K562 (cell line): ENCODE measurements around the gene SLC5A11. TPM values are rescaled to one million over a fixed set of nuclear protein-coding genes. Genes with fewer than 3 reads are reported as not detected.

ENCODE experiments used
- HMGXB4 ChIP-seq: sonication (generic); formaldehyde crosslinking; IDR thresholded peaks from 2 replicates; pipeline ENCODE4 v1.8.1; 2023; ENCODE audit warnings: mild to moderate bottlenecking, missing genetic modification reagents
- REST ChIP-seq, 2 experiments: fragments of 450-650 bp; formaldehyde crosslinking in 1 of 2; IDR thresholded peaks; 2 replicates each; pipeline versions ENCODE4 v1.4.0 to v1.6.1; 2014 to 2020; ENCODE audit warnings: mild to moderate bottlenecking in 2 of 2, borderline replicate concordance in 1 of 2, low read depth in 1 of 2
- ZNF511 ChIP-seq: sonication (generic); formaldehyde crosslinking; IDR thresholded peaks from 2 replicates; pipeline ENCODE4 v1.8.0; 2022; ENCODE audit warnings: mild to moderate bottlenecking, missing genetic modification reagents
- polyA plus RNA-seq, 8 experiments: library from polyadenylated mRNA; depleted of rRNA in 4 of 8; stranded (reverse) in 5 of 8; unstranded in 3 of 8; fragments of >200 nt; fragmentation: Nextera tagmentation in 2 of 8; fragmentation: Illumina TruSeq in 1 of 8; extraction: Ambion mirVana in 2 of 8; extraction: Trizol in 1 of 8; gene quantifications; 2 replicates each; pipeline versions ENCODE4 v1.2.1 to v1.2.3, GENCODE V29; 2011 to 2014; ENCODE audit warnings: inconsistent platforms in 1 of 8, missing spikeins in 1 of 8
- total RNA-seq, 7 experiments: library from RNA; depleted of rRNA in 6 of 7; stranded (reverse); fragments of >200 nt in 6 of 7; fragmentation: Illumina TruSeq in 2 of 7; extraction: Trizol in 2 of 7; gene quantifications; 2 replicates each; pipeline versions ENCODE4 v1.2.1 to v1.2.3, GENCODE V29; 2011 to 2021; ENCODE audit warnings: low replicate concordance in 1 of 7

SLC5A11 gene
- total and polyA plus RNA-seq, 9 of the 15 experiments (the other 6 are each of a cell fraction or from before 2014, with no cell fraction given): 0.04 to 0.25 (median 0.11) TPM; not detected in 3

- TF ChIP-seq REST (IDR thresholded peaks at IDR 0.05; ENCODE audit: borderline replicate concordance): peak; percentile 99
- TF ChIP-seq REST (CRISPR knock-in tag; IDR thresholded peaks at IDR 0.05; ENCODE audit: low read depth): peak; percentile 97
- 0 out of 2 replicates have a peak, but pooled peaks have one; percentile 73 for TF ChIP-seq HMGXB4 (CRISPR knock-in tag)
- peak; percentile 78 for TF ChIP-seq ZNF511 (CRISPR knock-in tag)
Observed at GRCh38 chr16:24858219-24859041, 12.7 kb downstream of the SLC5A11 start (continued).
